GM19239 (cell line): ENCODE results near the gene HAND1.

Source experiments
- DNase-seq: peaks from one replicate; pipeline ENCODE4 v3.0.0; 2011; ENCODE audit warnings: low spot score; ENCODE audit not compliant: insufficient read length
- FAIRE-seq: peaks from 2 replicates; lab custom pipeline; 2011; peaks lifted over from hg19 to GRCh38; lab: Jason Lieb, UNC

Gene HAND1

GRCh38 chr5:154428208-154428607 is 49.8 kb downstream of the HAND1 start:
- FAIRE-seq (no peak), DNase-seq (no peak)
